Body of pancreas (tissue), 4 donors: Measurements from ENCODE around the gene SELENOS. TPM values are rescaled to one million over a fixed set of nuclear protein-coding genes. Genes with fewer than 3 reads are reported as not detected.

ENCODE experiments used
- ATAC-seq: fragments of 150-250 bp; one replicate; pipeline ENCODE4 v1.9.1; 2016
- DNase-seq, 4 donors: peaks; one replicate each; pipeline ENCODE4 v3.0.0-alpha.2; 2019
- H3K27ac ChIP-seq, 4 donors: fragments of 200-600 bp; sonication (generic); 1 replicate in 3 of 4; 2 replicates in 1 of 4; pipeline versions ENCODE4 v1.5.1 to v1.6.1; 2016 to 2019; ENCODE audit warnings: mild to moderate bottlenecking in 1 of 4, mixed read lengths in 1 of 4, moderate library complexity in 1 of 4
- H3K27me3 ChIP-seq, 2 donors: fragments of 200-600 bp; sonication (generic); one replicate each; pipeline ENCODE4 v1.6.0; 2016; ENCODE audit warnings: mild to moderate bottlenecking in 1 of 2
- H3K36me3 ChIP-seq, 2 donors: fragments of 200-600 bp; sonication (generic); replicated peaks in 1 of 2; 2 replicates each; pipeline ENCODE4 v1.5.1; 2016; ENCODE audit warnings: low read depth in 2 of 2; ENCODE audit not compliant: insufficient read depth in 1 of 2
- H3K4me1 ChIP-seq: fragments of 200-600 bp; sonication (generic); one replicate; pipeline ENCODE4 v1.6.0; 2016
- H3K4me3 ChIP-seq, 2 donors: fragments of 200-600 bp; sonication (generic); 1 replicate in 1 of 2; 2 replicates in 1 of 2; pipeline ENCODE4 v1.5.1; 2016 to 2019
- H3K9me3 ChIP-seq, 3 donors: fragments of 200-600 bp; sonication (generic); 1 replicate in 2 of 3; 2 replicates in 1 of 3; pipeline ENCODE4 v1.5.1; 2016
- CTCF ChIP-seq, 7 experiments: fragments of 450-650 bp in 4 of 7; fragments of 200-600 bp in 3 of 7; sonication (generic) in 3 of 7; IDR thresholded peaks; one replicate each; pipeline ENCODE4 v1.5.1; 2016 to 2019; ENCODE audit warnings: antibody characterized with exemption in 7 of 7
- POLR2A ChIP-seq, 3 donors: fragments of 450-650 bp; IDR thresholded peaks; one replicate each; pipeline ENCODE4 v1.6.1; 2016; ENCODE audit warnings: antibody characterized with exemption in 3 of 3, mild to moderate bottlenecking in 2 of 3
- WGBS, 2 donors: methylation state at CpG; one replicate each; pipeline ENCODE4 v1.1.5; 2017; 5-methylcytosine and 5-hydroxymethylcytosine counted together
- intact Hi-C: fragments of 100-400 bp; cut with DNase I; formaldehyde crosslinking; loops from one replicate; pipeline ENCODE4 v1.15.1; 2023
- total RNA-seq, 2 donors: library from RNA; depleted of rRNA; stranded (reverse); fragments of >200 nt; gene quantifications; one replicate each; pipeline ENCODE4 v1.1.0, GENCODE V29; 2016

Gene SELENOS
- total RNA-seq, 2 donors from 2014 or later, result 37.2 to 45.1 TPM

GRCh38 chr15:101242999-101243336, 34.3 kb downstream of the SELENOS start:
- H3K9me3 ChIP-seq, result no peaks in the 10 kb centered on the region
- no peak overlapping the region for H3K4me3 ChIP-seq

DNA sequence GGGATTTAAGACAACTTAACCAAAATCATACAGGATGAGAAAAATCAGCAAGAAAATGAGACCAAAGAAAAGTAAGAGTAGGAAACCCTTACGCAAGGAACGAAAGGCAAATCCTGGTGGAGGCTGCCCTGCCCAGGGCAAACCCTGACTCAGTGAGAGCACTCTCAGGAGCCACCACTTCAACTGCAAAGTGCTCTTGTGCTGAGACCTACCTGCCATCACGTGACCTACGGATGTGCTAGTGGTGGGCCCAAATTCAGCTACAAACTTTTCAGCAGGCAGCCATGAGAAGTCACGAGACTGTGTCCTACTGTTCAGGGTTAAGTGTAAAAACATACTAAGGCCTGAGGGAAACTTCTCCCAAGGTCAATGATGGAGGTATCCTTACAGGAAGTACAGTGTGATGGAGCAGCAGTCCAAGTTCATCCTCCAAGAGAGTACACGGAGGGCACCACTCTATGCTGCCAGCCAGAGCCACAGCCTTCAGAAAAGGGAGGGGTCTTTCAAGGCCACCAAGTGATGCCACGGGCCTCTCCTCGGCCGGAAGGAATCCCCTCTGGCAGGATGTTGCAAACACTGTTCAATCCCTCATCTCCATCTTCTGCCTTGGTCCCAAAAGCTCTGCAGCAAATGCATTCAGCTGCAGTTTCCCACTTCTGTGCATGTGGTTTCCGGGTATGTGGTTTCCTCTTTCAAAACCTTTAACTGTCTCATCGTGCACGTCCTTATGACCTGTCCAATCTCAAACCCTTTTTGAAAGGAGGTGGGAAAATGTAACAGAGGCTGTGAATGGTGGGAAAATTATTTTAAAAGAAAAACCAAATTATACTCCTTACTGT, 34.9 kb downstream of the SELENOS start:
- DNase-seq (peak in 1 of 4 donors; percentile 44), ATAC-seq (peak; percentile 33)
- no peak overlapping the region for H3K4me3 ChIP-seq
- no peaks in the 10 kb centered on the region for H3K9me3 ChIP-seq
- WGBS, 2 donors, result 58 to 67% methylated on average over 12 of the region's 12 CpGs
- intact Hi-C loops, result no loop called here
- no peak overlapping the region for H3K27ac ChIP-seq
- H3K4me1 ChIP-seq, result peaks cover 11% of the 10 kb centered on the region
- no peaks in the 10 kb centered on the region for H3K27me3 ChIP-seq
- no peaks in the 10 kb centered on the region for H3K36me3 ChIP-seq
- TF ChIP-seq CTCF (IDR thresholded peaks at IDR 0.05), result no peak
- no peak for TF ChIP-seq POLR2A (IDR thresholded peaks at IDR 0.05)

More at GRCh38 chr15:101242999-101243336, 34.3 kb downstream of the SELENOS start:
- Histone ChIP-seq H3K27ac (no peak overlapping the region), H3K27me3 (no peaks in the 10 kb centered on the region), H3K36me3 (no peaks in the 10 kb centered on the region), H3K4me1 (peaks cover 11% of the 10 kb centered on the region)
- ATAC-seq (peak; percentile 9), DNase-seq (no peak)
- WGBS, 2 donors, result 72 to 82% methylated on average over 6 of the region's 6 CpGs
- intact Hi-C loops, result no loop called here
- no peak for TF ChIP-seq CTCF (IDR thresholded peaks at IDR 0.05)
- no peak for TF ChIP-seq POLR2A (IDR thresholded peaks at IDR 0.05)

- Histone ChIP-seq H3K36me3 (no peaks in the 10 kb centered on the region), H3K4me1 (peaks cover 11% of the 10 kb centered on the region), H3K9me3 (no peaks in the 10 kb centered on the region), H3K27me3 (no peaks in the 10 kb centered on the region), H3K4me3 (no peak overlapping the region), H3K27ac (no peak overlapping the region)
- DNase-seq (no peak), ATAC-seq (peak; percentile 26)
- WGBS, 2 donors, result 42 to 52% methylated on average over 5 of the region's 5 CpGs
- TF ChIP-seq CTCF (IDR thresholded peaks at IDR 0.05) (no peak), POLR2A (IDR thresholded peaks at IDR 0.05) (no peak)
- intact Hi-C loops, result no loop called here
These were observed 36.9 kb downstream of the SELENOS start for GRCh38 chr15:101240358-101240757.

- 62 to 89% methylated on average over 6 of the region's 6 CpGs for WGBS, 2 donors
- intact Hi-C loops, result no loop called here
- ATAC-seq, result no peak
These were observed 37.6 kb downstream of the SELENOS start for GRCh38 chr15:101239724-101240136.

More at GRCh38 chr15:101239724-101240136, 37.6 kb downstream of the SELENOS start:
- Histone ChIP-seq H3K36me3 (no peaks in the 10 kb centered on the region), H3K9me3 (no peaks in the 10 kb centered on the region), H3K4me1 (peaks cover 11% of the 10 kb centered on the region), H3K27ac (no peak overlapping the region), H3K4me3 (no peak overlapping the region), H3K27me3 (no peaks in the 10 kb centered on the region)
- no peak for TF ChIP-seq CTCF (IDR thresholded peaks at IDR 0.05)
- no peak for TF ChIP-seq POLR2A (IDR thresholded peaks at IDR 0.05)
- DNase-seq, result no peak
